Fibroblast of lung (primary cell): ENCODE measurements around the gene NYNRIN.

ENCODE experiments used
- EZH2 ChIP-seq: IDR thresholded peaks from 2 replicates; pipeline ENCODE4 v1.5.1; 2012; ENCODE audit warnings: low read length, control low read depth, mild to moderate bottlenecking; ENCODE audit errors: missing control alignments
- TF ChIP-seq, protein P1 (sequence below), 2 donors: IDR thresholded peaks in 1 of 2; conservative IDR thresholded peaks in 1 of 2; 1 replicate in 1 of 2; 2 replicates in 1 of 2; pipeline ENCODE4 v1.5.1; 2011 to 2012; ENCODE audit warnings: low read length in 2 of 2, control low read depth in 1 of 2, inconsistent platforms in 1 of 2, low read depth in 1 of 2, mild to moderate bottlenecking in 1 of 2

DNA sequence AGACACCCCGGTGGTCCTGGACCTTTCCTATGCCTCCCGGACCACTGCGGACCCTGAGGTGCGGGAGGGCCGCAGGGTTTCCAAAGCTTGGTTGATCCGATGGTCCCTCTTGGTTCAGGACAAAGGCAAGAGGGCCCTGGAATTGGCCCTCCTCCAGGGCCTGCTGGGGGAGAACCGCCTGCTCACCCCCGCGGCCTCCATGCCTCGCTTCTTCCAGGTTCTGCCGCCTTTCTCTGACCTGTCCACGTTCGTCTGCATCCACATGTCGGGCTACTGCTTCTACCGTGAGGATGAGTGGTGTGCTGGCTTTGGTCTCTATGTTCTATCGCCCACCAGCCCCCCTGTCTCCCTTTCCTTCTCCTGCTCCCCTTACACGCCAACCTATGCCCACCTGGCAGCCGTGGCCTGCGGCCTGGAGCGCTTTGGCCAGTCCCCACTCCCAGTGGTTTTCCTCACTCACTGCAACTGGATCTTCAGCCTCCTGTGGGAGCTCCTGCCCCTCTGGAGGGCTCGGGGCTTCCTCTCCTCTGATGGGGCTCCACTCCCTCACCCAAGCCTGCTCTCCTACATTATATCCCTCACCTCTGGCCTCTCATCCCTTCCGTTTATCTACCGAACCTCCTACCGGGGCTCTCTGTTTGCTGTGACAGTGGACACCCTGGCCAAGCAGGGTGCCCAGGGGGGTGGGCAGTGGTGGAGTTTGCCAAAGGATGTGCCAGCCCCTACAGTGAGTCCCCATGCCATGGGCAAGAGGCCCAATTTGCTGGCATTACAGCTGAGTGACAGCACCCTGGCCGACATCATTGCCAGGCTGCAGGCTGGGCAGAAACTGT, 16.8 kb downstream of the NYNRIN start:
- TF ChIP-seq, protein P1, sequence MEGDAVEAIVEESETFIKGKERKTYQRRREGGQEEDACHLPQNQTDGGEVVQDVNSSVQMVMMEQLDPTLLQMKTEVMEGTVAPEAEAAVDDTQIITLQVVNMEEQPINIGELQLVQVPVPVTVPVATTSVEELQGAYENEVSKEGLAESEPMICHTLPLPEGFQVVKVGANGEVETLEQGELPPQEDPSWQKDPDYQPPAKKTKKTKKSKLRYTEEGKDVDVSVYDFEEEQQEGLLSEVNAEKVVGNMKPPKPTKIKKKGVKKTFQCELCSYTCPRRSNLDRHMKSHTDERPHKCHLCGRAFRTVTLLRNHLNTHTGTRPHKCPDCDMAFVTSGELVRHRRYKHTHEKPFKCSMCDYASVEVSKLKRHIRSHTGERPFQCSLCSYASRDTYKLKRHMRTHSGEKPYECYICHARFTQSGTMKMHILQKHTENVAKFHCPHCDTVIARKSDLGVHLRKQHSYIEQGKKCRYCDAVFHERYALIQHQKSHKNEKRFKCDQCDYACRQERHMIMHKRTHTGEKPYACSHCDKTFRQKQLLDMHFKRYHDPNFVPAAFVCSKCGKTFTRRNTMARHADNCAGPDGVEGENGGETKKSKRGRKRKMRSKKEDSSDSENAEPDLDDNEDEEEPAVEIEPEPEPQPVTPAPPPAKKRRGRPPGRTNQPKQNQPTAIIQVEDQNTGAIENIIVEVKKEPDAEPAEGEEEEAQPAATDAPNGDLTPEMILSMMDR (conservative IDR thresholded peaks at IDR 0.05 in 1 of 2, IDR thresholded peaks at IDR 0.05 in 1 of 2; ENCODE audit: low read depth in 1 of 2, low read length in 2 of 2) = no peak
- TF ChIP-seq EZH2 = no peak
